DND-41 (cell line): ENCODE measurements around the gene TEX22.

Experiments
- CTCF ChIP-seq: IDR thresholded peaks from 2 replicates; pipeline ENCODE4 v1.5.1; 2012; ENCODE audit warnings: borderline replicate concordance, low read length, moderate library complexity, mild to moderate bottlenecking; ENCODE audit not compliant: poor library complexity, severe bottlenecking; ENCODE audit errors: extremely low read depth
- EZH2 ChIP-seq: IDR thresholded peaks from 3 replicates; pipeline ENCODE4 v1.6.1; 2012; ENCODE audit warnings: borderline replicate concordance, low read depth, mild to moderate bottlenecking, moderate library complexity, low read length, inconsistent platforms; ENCODE audit not compliant: severe bottlenecking

GRCh38 chr14:105365681-105366080 lies 32.7 kb upstream of the TEX22 start:
- TF ChIP-seq CTCF (no peak), EZH2 (no peak)
